Activated CD4-positive, alpha-beta T cell treated with anti-CD3 and anti-CD28 coated beads for 24 hours (primary cell): ENCODE measurements around the gene RPS6KB2.
A peak's percentile ranks its signal among the peaks of the same experiment; 100 is the strongest.

Source experiments
- DNase-seq, 2 donors: peaks; one replicate each; pipeline ENCODE4 v3.0.0-alpha.2; 2020; ENCODE audit warnings: low read depth in 2 of 2

Gene RPS6KB2

DNA sequence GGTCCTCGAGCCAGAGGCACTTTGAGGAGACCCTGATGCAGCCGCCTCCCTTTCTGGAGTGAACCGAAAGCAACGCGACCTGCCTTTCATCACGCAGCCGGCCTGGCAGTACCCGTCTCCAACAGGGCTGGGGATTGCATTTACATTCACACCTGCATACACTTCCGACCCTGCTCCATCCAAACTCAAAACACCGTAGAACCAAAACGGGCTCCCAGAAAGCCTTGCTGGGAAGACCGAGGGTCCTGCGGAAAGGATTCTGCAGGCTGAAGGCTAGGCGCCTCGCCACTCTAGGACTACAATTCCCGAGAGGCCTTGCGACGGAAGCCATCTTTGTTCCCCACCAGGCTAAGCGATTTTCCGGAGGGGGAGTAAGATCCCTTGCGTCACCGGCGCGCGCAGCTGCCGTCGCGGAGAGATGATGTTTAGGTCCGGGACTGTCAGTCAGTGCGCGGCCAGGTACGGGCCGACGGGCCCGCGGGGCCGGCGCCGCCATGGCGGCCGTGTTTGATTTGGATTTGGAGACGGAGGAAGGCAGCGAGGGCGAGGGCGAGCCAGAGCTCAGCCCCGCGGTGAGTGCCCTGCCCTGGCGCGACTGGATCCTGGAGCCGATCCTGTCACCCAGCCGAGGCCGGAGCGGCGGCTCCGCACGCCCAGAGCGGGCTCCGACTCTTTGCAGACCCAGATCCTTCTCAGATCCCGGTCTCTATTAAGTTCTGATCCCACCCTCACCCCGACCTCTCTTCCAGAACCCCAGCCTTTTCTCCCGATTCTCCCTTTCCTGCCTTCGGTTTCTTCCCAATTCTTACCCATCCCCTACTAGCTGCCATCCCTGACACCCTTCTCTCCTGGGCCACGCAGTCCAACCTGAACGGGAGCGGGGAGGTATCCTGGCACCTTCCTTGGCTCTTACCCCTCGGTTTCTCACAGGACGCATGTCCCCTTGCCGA, at the start of gene RPS6KB2:
TSS of gene RPS6KB2 (plus strand) at position 443 of the 950 bp plus-strand sequence. CDS start at position 495, 52 bp downstream.
- DNase-seq: peak; percentile 99 to 100

- no peak for DNase-seq
Measured at GRCh38 chr11:67378544-67378943, 49.8 kb upstream of the RPS6KB2 start.

DNA sequence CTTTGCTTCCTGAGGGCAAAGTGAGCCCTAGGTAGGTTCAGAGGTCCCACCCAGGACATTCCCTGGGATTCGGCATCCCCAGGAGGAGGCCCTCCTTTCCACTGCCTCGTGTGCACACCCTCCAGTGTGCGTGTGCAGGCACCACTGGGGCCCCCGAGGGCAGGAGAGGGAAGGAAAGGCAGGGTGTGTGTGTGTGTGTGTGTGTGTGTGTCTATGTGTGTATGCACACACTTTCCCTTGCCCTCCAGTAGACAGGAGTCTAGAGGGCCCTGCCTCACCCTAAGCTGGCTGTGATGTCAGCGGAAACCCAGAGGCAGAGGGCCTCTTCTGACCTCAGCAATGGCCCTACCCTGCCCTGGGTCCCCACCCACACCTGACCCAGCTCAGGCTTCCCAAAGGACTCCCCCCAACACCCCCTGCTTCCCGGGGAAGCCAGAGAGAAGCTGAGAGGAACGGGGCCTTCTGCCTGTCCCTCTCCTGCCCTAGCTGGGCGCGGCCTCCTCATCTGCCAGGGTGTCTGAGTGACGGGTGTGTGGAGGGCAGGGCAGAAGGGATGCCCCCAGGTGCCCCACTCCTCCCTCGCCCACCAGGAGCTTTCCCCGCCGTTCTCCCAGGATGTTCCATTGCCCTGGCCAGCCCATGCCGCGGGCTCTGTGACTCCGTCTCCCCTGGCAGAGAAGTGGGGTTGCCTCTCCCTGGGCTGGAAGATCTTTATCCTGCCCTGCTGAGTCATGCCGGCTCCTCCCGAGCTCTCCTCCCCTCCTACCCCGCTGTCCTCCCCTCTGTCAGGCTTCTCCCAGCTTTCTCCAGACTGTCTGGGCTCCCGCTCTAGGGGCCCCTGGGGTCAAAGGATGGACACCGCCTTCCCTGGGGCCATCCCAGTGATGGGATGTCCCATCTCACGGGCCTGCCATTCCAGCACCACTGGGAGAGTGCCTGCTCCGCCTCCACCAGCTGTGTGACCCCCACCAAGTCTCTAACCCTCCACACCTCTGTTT, 48.9 kb upstream of the RPS6KB2 start:
- no peak for DNase-seq

- DNase-seq: no peak
Measured at GRCh38 chr11:67381244-67381972, 46.9 kb upstream of the RPS6KB2 start.

DNA sequence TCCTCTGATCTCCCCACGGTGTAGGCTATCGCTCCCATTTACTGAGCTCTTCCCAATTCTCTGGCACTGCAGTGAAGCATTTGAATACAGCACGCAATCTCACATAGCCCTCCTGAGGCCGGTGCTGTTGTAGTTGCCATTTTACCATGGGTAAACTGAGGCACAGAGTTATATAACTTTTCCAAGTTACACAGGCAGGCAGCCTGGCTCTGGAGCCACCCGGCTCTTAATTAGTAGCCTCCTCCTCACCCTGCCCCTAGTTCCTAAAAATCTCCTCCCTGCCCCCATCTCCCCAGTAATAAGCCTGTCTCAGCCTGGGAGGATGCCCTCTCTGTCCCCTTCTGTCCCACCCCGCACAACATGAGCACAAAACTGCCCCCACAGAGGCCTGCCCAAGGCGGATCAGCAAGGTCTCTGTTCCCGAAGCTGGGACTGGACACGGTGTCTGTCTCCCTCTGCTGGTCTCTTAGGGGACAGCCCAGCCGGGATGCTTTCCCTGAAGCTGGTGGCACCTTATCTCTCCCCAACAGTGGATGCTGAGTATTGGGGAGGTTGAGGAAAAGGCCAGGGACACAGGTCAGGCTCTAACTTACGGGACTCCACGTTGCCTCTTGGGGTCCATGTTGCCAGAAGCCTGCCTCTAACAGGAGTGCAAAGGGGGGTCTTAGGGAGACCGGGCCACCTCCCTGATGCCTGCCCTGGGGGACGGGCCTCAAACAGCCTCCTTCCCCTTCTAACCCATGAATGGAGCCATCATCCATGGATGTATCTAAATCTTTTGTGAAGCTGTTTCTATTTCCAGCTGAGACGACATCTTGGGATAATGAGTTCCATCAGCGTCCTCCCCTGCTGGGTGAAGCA, 45.8 kb upstream of the RPS6KB2 start:
- DNase-seq: peak; percentile 80

- DNase-seq: no peak
Measured at GRCh38 chr11:67384851-67385366, 43.4 kb upstream of the RPS6KB2 start.

DNA sequence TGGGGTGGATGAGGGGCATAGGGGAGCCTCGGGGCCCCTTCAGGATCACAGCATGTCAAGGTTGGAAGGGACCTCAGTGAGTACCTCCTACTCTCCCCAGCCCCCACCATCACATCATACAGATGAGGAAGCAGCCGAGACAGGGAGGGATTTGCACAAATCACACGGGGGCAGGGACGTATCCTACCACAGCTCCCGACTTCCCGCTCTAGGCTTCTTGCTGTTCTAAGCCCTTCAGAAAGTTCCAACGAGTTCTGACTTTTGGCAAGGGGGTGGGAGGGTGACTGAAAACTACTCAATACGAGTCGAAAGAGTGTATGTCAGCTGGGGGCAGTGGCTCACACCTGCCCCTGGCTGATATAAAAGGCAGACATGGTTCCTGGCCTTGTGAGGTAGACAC, 41.2 kb upstream of the RPS6KB2 start:
- DNase-seq: no peak

DNA sequence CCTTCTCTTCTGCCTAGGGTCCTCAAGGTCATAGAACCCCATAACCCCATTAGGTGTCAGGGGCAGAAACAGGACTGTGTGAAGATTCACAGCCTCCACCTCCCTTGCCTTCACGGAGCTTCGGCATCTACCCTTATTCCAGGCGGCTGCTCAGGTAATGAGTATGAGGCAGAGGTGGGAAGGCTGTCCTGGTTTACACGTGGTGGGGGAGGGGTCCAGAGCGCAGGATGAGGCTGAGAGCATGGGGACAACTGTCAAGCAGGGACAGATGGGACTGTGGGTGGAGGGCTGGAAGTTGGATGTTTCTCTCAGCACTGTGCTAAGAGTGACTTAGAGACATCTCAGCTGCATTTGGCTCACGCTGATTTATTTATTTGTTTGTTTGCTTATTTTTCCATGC, 40.8 kb upstream of the RPS6KB2 start:
- no peak for DNase-seq

DNA sequence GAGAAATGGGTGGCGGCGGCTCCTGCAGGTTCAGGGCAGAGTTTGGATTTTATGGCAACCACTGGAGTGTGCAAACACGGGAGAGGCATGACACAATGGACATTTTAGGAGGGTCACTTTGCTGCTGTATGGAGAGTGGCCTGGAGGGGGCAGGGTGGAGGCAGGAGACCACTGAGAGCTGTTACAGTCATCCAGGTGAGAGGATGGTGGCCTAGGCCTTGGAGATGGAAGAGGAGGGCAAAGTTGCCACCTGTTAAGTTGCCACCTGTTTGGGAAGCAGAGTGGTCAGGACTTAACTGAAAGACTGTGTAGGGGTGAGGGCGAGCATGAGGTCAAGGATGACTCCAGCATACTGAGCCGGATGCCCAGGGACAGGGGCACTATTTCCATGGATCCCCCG, 38.8 kb upstream of the RPS6KB2 start:
- no peak for DNase-seq

DNA sequence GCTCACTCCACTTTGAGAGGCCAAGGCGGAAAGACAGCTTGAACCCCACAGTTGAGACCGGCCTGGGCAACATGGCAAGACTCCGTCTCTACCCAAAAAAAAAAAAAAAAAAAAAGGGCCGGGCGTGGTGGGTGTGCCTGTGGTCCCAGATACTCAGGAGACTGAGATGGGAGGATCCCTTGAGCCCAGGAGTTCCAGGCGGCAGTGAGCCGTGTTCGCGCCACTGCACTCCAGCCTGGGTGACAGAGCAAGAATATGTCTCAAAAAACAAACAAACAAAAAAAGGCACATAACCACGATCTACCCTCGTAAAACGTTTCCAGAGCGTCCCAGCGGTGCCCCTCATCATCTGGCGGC, 37.4 kb upstream of the RPS6KB2 start:
- no peak for DNase-seq

DNA sequence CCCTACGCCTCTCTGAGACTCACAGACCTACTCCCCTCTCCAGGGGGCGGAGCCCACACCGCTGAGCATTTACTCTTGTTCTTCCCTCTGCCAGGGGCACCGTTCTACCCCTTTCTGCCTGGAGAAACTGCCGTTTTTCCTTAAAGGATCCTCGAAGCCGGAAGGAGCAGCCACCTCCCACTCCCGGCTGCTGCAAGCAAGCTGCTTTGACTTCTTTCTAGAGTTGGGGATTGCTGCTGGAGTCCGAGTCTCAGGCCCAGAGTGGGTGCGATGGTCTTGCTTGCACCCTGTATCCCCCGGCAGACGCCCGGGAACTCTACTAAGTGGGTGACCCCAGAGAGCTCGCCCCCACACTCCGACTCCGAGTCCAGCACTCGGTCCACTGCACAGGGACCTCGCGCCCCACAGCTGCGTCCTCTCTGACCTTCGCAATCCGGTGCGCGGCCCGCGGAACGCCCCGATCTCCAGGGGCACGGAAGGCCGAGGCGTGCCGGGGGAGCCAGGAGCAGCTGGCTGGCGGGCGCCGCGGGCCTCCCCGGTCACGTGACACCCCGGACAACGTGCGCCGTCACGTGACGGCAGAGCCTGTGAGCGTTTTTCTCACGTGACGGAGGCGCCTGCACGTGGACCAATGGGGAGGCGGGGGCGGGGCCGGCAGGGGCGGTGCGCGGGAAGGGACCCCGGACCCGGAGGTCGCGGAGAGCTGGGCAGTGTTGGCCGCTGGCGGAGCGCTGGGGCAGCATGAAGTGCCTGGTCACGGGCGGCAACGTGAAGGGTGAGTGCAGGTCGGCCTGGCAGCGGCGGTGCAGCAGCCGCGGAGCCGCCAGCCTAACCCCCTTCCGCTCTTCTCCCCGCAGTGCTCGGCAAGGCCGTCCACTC, 36.8 kb upstream of the RPS6KB2 start, which contains the start of gene RAD9A:
TSS of gene RAD9A (plus strand) at position 683 of the 879 bp plus-strand sequence. CDS start at position 742, 59 bp downstream.
- DNase-seq: peak; percentile 88 to 91

DNA sequence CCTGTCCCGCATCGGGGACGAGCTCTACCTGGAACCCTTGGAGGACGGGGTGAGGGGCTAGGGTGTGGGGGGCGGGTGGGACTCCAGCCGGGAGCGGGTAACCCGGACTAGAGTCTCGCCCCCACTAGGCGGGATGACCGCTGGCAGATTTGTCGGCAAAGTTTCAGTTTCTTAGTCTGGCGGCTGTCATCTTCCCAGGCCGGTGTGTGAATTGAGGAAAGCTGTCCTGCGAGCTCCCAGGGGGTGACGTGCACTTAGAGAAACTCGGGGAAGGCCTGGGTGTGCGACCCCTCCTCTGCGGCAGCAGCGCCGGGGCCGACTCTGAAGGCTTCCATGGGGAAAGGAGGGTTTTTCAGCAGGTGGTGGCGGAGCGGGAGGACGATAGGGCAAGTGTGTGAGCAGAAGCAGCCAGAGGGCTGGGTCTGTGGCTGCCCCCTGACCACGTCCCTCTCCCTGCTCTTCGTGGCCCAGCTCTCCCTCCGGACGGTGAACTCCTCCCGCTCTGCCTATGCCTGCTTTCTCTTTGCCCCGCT, 36.0 kb upstream of the RPS6KB2 start:
- DNase-seq: no peak

DNA sequence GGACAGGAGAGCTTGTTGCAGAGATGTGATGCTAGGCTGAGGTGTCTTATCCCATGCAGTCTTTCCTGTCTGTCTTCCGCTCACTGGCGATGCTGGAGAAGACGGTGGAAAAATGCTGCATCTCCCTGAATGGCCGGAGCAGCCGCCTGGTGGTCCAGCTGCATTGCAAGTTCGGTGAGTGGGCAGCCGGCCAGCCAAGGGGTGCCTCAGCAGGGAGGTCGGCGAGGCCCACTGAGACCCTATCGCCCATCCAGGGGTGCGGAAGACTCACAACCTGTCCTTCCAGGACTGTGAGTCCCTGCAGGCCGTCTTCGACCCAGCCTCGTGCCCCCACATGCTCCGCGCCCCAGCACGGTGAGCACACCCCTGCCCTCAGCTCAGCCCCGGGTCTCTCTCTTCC, 34.9 kb upstream of the RPS6KB2 start:
- no peak for DNase-seq

DNA sequence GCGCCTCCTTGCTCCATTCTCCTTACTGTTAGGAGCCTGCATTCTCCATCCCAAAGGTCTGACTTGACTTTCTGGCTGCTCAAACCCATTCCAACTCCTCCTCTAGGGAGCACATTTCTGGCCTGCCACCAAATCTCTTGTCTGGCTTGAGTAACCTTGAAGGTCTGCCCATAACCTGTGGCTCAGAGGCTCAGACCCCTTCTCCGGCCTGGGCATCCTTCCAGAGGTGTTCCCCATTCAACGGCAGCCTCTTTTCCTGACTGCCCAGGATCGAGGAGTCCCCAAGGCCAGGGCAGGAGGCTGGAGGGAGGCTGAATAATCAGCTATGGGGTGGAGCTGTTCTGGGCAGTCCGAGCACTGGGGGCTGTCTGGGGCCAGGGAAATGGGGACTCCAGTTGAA, 34.3 kb upstream of the RPS6KB2 start:
- DNase-seq: no peak

- no peak for DNase-seq
Measured at GRCh38 chr11:67395555-67396258, 32.6 kb upstream of the RPS6KB2 start.

DNA sequence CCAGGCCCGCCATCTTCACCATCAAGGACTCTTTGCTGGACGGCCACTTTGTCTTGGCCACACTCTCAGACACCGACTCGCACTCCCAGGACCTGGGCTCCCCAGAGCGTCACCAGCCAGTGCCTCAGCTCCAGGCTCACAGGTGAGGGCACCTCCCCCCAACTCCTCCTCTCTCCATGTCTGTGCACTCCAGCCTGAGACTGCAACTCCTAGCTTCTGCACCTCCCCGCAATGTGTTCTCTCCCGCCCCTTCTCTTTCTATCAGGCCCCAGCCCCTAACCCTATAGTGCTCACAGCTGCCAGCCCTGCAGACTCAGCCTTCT, 32.1 kb upstream of the RPS6KB2 start:
- no peak for DNase-seq

GRCh38 chr11:67396587-67397389, 31.5 kb upstream of the RPS6KB2 start:
- DNase-seq: no peak

- no peak for DNase-seq
Measured at GRCh38 chr11:67397536-67397935, 30.8 kb upstream of the RPS6KB2 start.
